HEK293 (cell line): ENCODE data around the gene AURKA.

Source experiments
- CTCF ChIA-PET: fragments of 350-600 bp; formaldehyde crosslinking; extraction: SDS; loops from one replicate; lab custom pipeline; 2021; ENCODE audit warnings: antibody characterized with exemption; lab: Yijun Ruan, JAX
- POLR2A ChIA-PET: fragments of 300-600 bp; formaldehyde crosslinking; extraction: SDS; loops from one replicate; lab custom pipeline; 2020; ENCODE audit warnings: antibody characterized with exemption, inconsistent platforms; lab: Yijun Ruan, JAX
- H3K27ac ChIP-seq: fragments of 200-500 bp; sonication (Bioruptor generic); 2 replicates; pipeline ENCODE4 v1.5.1; 2014; ENCODE audit warnings: low read depth, low read length, control low read depth, inconsistent platforms; ENCODE audit errors: extremely low read depth
- H3K36me3 ChIP-seq, 2 experiments: fragments of 200-500 bp in 1 of 2; sonication (Bioruptor generic) in 1 of 2; 1 replicate in 1 of 2; 2 replicates in 1 of 2; pipeline ENCODE4 v1.5.1; 2014 to 2017; ENCODE audit warnings: inconsistent platforms in 2 of 2, low read length in 2 of 2; ENCODE audit not compliant: control insufficient read depth in 2 of 2, insufficient read depth in 1 of 2
- H3K4me1 ChIP-seq: fragments of 200-500 bp; sonication (Bioruptor generic); 2 replicates; pipeline ENCODE4 v1.5.1; 2014; ENCODE audit warnings: mild to moderate bottlenecking, low read length, inconsistent platforms; ENCODE audit not compliant: control insufficient read depth, insufficient read depth
- H3K4me3 ChIP-seq: 2 replicates; pipeline ENCODE4 v1.5.1; 2011; ENCODE audit warnings: low read depth, mild to moderate bottlenecking, control low read depth, low read length, moderate library complexity
- H3K9me3 ChIP-seq: fragments of 200-500 bp; sonication (Bioruptor generic); 2 replicates; pipeline ENCODE4 v1.5.1; 2014; ENCODE audit warnings: low read depth, low read length, inconsistent platforms; ENCODE audit not compliant: control insufficient read depth, insufficient read depth
- ATF2 ChIP-seq: fragments of 450-650 bp; formaldehyde crosslinking; IDR thresholded peaks from 2 replicates; pipeline ENCODE4 v1.5.1; 2016; ENCODE audit warnings: missing biosample characterization, missing genetic modification characterization, low read depth
- HOXD13 ChIP-seq: sonication (generic); formaldehyde crosslinking; IDR thresholded peaks from 2 replicates; pipeline ENCODE4 v1.8.0; 2022; ENCODE audit warnings: missing genetic modification reagents, borderline replicate concordance
- KLF7 ChIP-seq: fragments of 450-650 bp; formaldehyde crosslinking; IDR thresholded peaks from 2 replicates; pipeline ENCODE4 v1.5.1; 2016; ENCODE audit warnings: missing biosample characterization, missing genetic modification characterization, borderline replicate concordance
- OSR2 ChIP-seq: fragments of 450-650 bp; formaldehyde crosslinking; IDR thresholded peaks from 2 replicates; pipeline ENCODE4 v1.5.1; 2016; ENCODE audit warnings: missing biosample characterization, missing genetic modification characterization
- REPIN1 ChIP-seq: fragments of 450-650 bp; formaldehyde crosslinking; IDR thresholded peaks from 2 replicates; pipeline ENCODE4 v1.5.1; 2017; ENCODE audit warnings: missing biosample characterization, missing genetic modification characterization, low read depth
- ZBTB1 ChIP-seq: fragments of 450-650 bp; formaldehyde crosslinking; IDR thresholded peaks from 2 replicates; pipeline ENCODE4 v1.5.1; 2016; ENCODE audit warnings: missing biosample characterization, missing genetic modification characterization
- ZBTB21 ChIP-seq: fragments of 450-650 bp; formaldehyde crosslinking; IDR thresholded peaks from 2 replicates; pipeline ENCODE4 v1.5.1; 2017; ENCODE audit warnings: missing biosample characterization, missing genetic modification characterization
- ZBTB8A ChIP-seq: fragments of 450-650 bp; formaldehyde crosslinking; IDR thresholded peaks from 2 replicates; pipeline ENCODE4 v1.5.1; 2016; ENCODE audit warnings: missing biosample characterization, missing genetic modification characterization
- ZFHX2 ChIP-seq: fragments of 450-650 bp; formaldehyde crosslinking; conservative IDR thresholded peaks from 2 replicates; pipeline ENCODE4 v1.5.1; 2016; ENCODE audit warnings: missing biosample characterization, missing genetic modification characterization
- ZFP37 ChIP-seq: fragments of 450-650 bp; formaldehyde crosslinking; IDR thresholded peaks from 2 replicates; pipeline ENCODE4 v1.5.1; 2016; ENCODE audit warnings: missing biosample characterization, missing genetic modification characterization
- ZNF10 ChIP-seq: fragments of 450-650 bp; formaldehyde crosslinking; IDR thresholded peaks from 2 replicates; pipeline ENCODE4 v1.5.1; 2017; ENCODE audit warnings: missing biosample characterization, missing genetic modification characterization
- ZNF114 ChIP-seq: fragments of 450-650 bp; formaldehyde crosslinking; IDR thresholded peaks from 2 replicates; pipeline ENCODE4 v1.5.0; 2017; ENCODE audit warnings: missing biosample characterization, missing genetic modification characterization
- ZNF155 ChIP-seq: fragments of 450-650 bp; formaldehyde crosslinking; IDR thresholded peaks from 2 replicates; pipeline ENCODE4 v1.5.1; 2016; ENCODE audit warnings: missing biosample characterization, missing genetic modification characterization
- ZNF174 ChIP-seq: fragments of 450-650 bp; formaldehyde crosslinking; IDR thresholded peaks from 2 replicates; pipeline ENCODE4 v1.5.0; 2017; ENCODE audit warnings: missing biosample characterization, mild to moderate bottlenecking, missing genetic modification characterization
- ZNF19 ChIP-seq: fragments of 450-650 bp; formaldehyde crosslinking; IDR thresholded peaks from 2 replicates; pipeline ENCODE4; 2016; ENCODE audit warnings: missing biosample characterization, missing genetic modification characterization, low read depth
- ZNF214 ChIP-seq: fragments of 450-650 bp; formaldehyde crosslinking; IDR thresholded peaks from 2 replicates; pipeline ENCODE4 v1.5.1; 2017; ENCODE audit warnings: missing biosample characterization, mild to moderate bottlenecking, missing genetic modification characterization, borderline replicate concordance
- ZNF23 ChIP-seq: fragments of 450-650 bp; formaldehyde crosslinking; IDR thresholded peaks from 2 replicates; pipeline ENCODE4 v1.5.1; 2016; ENCODE audit warnings: missing biosample characterization, missing genetic modification characterization, borderline replicate concordance
- ZNF24 ChIP-seq: fragments of 450-650 bp; formaldehyde crosslinking; IDR thresholded peaks from 2 replicates; pipeline ENCODE4 v1.5.1; 2016; ENCODE audit warnings: missing biosample characterization, missing genetic modification characterization
- ZNF423 ChIP-seq: fragments of 450-650 bp; formaldehyde crosslinking; IDR thresholded peaks from 2 replicates; pipeline ENCODE4 v1.5.1; 2016; ENCODE audit warnings: missing biosample characterization, missing genetic modification characterization
- ZNF560 ChIP-seq: fragments of 450-650 bp; formaldehyde crosslinking; IDR thresholded peaks from 2 replicates; pipeline ENCODE4 v1.5.1; 2017; ENCODE audit warnings: missing biosample characterization, missing genetic modification characterization, borderline replicate concordance
- ZNF561 ChIP-seq: fragments of 450-650 bp; IDR thresholded peaks from 2 replicates; pipeline ENCODE4 v1.5.1; 2018; ENCODE audit warnings: missing biosample characterization, missing genetic modification characterization, borderline replicate concordance
- ZNF585B ChIP-seq: fragments of 450-650 bp; formaldehyde crosslinking; IDR thresholded peaks from 2 replicates; pipeline ENCODE4 v1.5.1; 2016; ENCODE audit warnings: missing biosample characterization, missing genetic modification characterization
- ZNF600 ChIP-seq: fragments of 450-650 bp; formaldehyde crosslinking; IDR thresholded peaks from 2 replicates; pipeline ENCODE4 v1.5.1; 2016; ENCODE audit warnings: missing biosample characterization, missing genetic modification characterization
- ZNF621 ChIP-seq: fragments of 450-650 bp; formaldehyde crosslinking; IDR thresholded peaks from 2 replicates; pipeline ENCODE4 v1.5.1; 2017; ENCODE audit warnings: missing biosample characterization, missing genetic modification characterization
- ZNF624 ChIP-seq: fragments of 450-650 bp; formaldehyde crosslinking; IDR thresholded peaks from 2 replicates; pipeline ENCODE4 v1.5.1; 2017; ENCODE audit warnings: missing biosample characterization, missing genetic modification characterization
- ZNF629 ChIP-seq: fragments of 450-650 bp; formaldehyde crosslinking; IDR thresholded peaks from 2 replicates; pipeline ENCODE4 v1.5.1; 2017; ENCODE audit warnings: missing biosample characterization, missing genetic modification characterization
- ZNF658 ChIP-seq: fragments of 450-650 bp; formaldehyde crosslinking; IDR thresholded peaks from 2 replicates; pipeline ENCODE4; 2016; ENCODE audit warnings: missing biosample characterization, missing genetic modification characterization
- ZNF776 ChIP-seq: fragments of 450-650 bp; formaldehyde crosslinking; IDR thresholded peaks from 2 replicates; pipeline ENCODE4 v1.5.0; 2017; ENCODE audit warnings: missing biosample characterization, missing genetic modification characterization, borderline replicate concordance
- ZNF777 ChIP-seq: fragments of 450-650 bp; formaldehyde crosslinking; IDR thresholded peaks from 2 replicates; pipeline ENCODE4 v1.5.1; 2017; ENCODE audit warnings: missing biosample characterization, missing genetic modification characterization, borderline replicate concordance
- ZNF785 ChIP-seq: fragments of 450-650 bp; formaldehyde crosslinking; IDR thresholded peaks from 2 replicates; pipeline ENCODE4 v1.5.1; 2016; ENCODE audit warnings: missing biosample characterization, missing genetic modification characterization
- ZNF791 ChIP-seq: fragments of 450-650 bp; formaldehyde crosslinking; IDR thresholded peaks from 2 replicates; pipeline ENCODE4 v1.5.1; 2016; ENCODE audit warnings: missing biosample characterization, missing genetic modification characterization
- TF ChIP-seq, protein P1 (sequence below): fragments of 450-650 bp; formaldehyde crosslinking; IDR thresholded peaks from 2 replicates; pipeline ENCODE4 v1.5.1; 2016; ENCODE audit warnings: missing biosample characterization, missing genetic modification characterization, borderline replicate concordance
- TF ChIP-seq, protein P2 (sequence below): IDR thresholded peaks from 2 replicates; pipeline ENCODE4 v1.6.1; 2011; ENCODE audit warnings: mild to moderate bottlenecking, low read depth, low read length, borderline replicate concordance

The AURKA gene

GRCh38 chr20:56359212-56360132 is 32.5 kb downstream of the AURKA start (continued):
- TF ChIP-seq ZNF174 (tag by site-specific recombination) (no peak), ZNF621 (tag by site-specific recombination) (no peak), ATF2 (tag by site-specific recombination) (no peak), REPIN1 (tag by site-specific recombination) (no peak), ZNF155 (tag by site-specific recombination) (no peak), ZNF791 (no peak), ZNF560 (tag by site-specific recombination) (no peak), ZNF423 (tag by site-specific recombination) (no peak), ZNF585B (no peak), ZNF24 (tag by site-specific recombination) (no peak), HOXD13 (CRISPR knock-in tag) (no peak), ZNF776 (tag by site-specific recombination) (no peak), ZNF561 (tag by site-specific recombination) (no peak; the same call in 1 of the 2 replicates), OSR2 (no peak), ZFP37 (no peak), ZNF658 (tag by site-specific recombination) (no peak), ZNF214 (tag by site-specific recombination) (no peak), ZNF600 (tag by site-specific recombination) (peak; percentile 64)
- TF ChIP-seq, protein P1, sequence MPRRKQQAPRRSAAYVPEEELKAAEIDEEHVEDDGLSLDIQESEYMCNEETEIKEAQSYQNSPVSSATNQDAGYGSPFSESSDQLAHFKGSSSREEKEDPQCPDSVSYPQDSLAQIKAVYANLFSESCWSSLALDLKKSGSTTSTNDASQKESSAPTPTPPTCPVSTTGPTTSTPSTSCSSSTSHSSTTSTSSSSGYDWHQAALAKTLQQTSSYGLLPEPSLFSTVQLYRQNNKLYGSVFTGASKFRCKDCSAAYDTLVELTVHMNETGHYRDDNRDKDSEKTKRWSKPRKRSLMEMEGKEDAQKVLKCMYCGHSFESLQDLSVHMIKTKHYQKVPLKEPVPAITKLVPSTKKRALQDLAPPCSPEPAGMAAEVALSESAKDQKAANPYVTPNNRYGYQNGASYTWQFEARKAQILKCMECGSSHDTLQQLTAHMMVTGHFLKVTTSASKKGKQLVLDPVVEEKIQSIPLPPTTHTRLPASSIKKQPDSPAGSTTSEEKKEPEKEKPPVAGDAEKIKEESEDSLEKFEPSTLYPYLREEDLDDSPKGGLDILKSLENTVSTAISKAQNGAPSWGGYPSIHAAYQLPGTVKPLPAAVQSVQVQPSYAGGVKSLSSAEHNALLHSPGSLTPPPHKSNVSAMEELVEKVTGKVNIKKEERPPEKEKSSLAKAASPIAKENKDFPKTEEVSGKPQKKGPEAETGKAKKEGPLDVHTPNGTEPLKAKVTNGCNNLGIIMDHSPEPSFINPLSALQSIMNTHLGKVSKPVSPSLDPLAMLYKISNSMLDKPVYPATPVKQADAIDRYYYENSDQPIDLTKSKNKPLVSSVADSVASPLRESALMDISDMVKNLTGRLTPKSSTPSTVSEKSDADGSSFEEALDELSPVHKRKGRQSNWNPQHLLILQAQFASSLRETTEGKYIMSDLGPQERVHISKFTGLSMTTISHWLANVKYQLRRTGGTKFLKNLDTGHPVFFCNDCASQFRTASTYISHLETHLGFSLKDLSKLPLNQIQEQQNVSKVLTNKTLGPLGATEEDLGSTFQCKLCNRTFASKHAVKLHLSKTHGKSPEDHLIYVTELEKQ (tag by site-specific recombination), result no peak
- TF ChIP-seq, protein P2, sequence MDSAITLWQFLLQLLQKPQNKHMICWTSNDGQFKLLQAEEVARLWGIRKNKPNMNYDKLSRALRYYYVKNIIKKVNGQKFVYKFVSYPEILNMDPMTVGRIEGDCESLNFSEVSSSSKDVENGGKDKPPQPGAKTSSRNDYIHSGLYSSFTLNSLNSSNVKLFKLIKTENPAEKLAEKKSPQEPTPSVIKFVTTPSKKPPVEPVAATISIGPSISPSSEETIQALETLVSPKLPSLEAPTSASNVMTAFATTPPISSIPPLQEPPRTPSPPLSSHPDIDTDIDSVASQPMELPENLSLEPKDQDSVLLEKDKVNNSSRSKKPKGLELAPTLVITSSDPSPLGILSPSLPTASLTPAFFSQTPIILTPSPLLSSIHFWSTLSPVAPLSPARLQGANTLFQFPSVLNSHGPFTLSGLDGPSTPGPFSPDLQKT, result no peak

- H3K4me1 ChIP-seq, result no peaks in the 10 kb centered on the region
- no peaks in the 10 kb centered on the region for H3K9me3 ChIP-seq
- H3K4me3 ChIP-seq, result peak within 1 kb of the TSS; percentile 65
- H3K27ac ChIP-seq, result peak within 1 kb of the TSS; percentile 66
- CTCF ChIA-PET, result interaction anchor here (0.6 to 3.0 kb wide), 3 partner anchors 15 to 1691 kb away, joined by 5 to 14 read pairs (median 7); partner anchors contain the start of gene MC3R
- H3K36me3 ChIP-seq, result peaks cover 0 to 4% of the 10 kb centered on the region in 2 experiments; a peak in 2 of 3 replicates
- POLR2A ChIA-PET, result interaction anchor here (0.7 to 2.8 kb wide), 4 partner anchors 10 to 33 kb away, joined by 3 to 31 read pairs (median 4); partner anchors contain the start of genes AURKA and CSTF1
- TF ChIP-seq ZNF23 (tag by site-specific recombination), result no peak
- no peak for TF ChIP-seq ZNF10 (tag by site-specific recombination)
- no peak for TF ChIP-seq ZNF624 (tag by site-specific recombination)
- no peak for TF ChIP-seq ZNF114
- no peak for TF ChIP-seq ZNF214 (tag by site-specific recombination)
- no peak for TF ChIP-seq ZNF19 (tag by site-specific recombination)
- no peak for TF ChIP-seq ZNF785 (tag by site-specific recombination)
- no peak for TF ChIP-seq ZBTB8A
- TF ChIP-seq ZFHX2, result peak; percentile 87
- TF ChIP-seq ZNF629, result no peak
- no peak for TF ChIP-seq KLF7
- TF ChIP-seq ZBTB1 (tag by site-specific recombination), result no peak
- no peak for TF ChIP-seq ZBTB21
- no peak for TF ChIP-seq ZNF777 (tag by site-specific recombination)
Measured at GRCh38 chr20:56358600-56359211, 33.3 kb downstream of the AURKA start, which contains the start of gene FAM210B. TSS of gene FAM210B (plus strand) at chr20:56358974. CDS start at chr20:56359006, 32 bp downstream.
